ENCODE data around the gene SLX4IP. TPM values are rescaled to one million over a fixed set of nuclear protein-coding genes. Genes with fewer than 3 reads are reported as not detected.
A peak's percentile ranks its signal among the peaks of the same experiment; 100 is the strongest.

The SLX4IP gene
- total RNA-seq, 1 experiment from 2014 or later, result 11.1 TPM

DNA sequence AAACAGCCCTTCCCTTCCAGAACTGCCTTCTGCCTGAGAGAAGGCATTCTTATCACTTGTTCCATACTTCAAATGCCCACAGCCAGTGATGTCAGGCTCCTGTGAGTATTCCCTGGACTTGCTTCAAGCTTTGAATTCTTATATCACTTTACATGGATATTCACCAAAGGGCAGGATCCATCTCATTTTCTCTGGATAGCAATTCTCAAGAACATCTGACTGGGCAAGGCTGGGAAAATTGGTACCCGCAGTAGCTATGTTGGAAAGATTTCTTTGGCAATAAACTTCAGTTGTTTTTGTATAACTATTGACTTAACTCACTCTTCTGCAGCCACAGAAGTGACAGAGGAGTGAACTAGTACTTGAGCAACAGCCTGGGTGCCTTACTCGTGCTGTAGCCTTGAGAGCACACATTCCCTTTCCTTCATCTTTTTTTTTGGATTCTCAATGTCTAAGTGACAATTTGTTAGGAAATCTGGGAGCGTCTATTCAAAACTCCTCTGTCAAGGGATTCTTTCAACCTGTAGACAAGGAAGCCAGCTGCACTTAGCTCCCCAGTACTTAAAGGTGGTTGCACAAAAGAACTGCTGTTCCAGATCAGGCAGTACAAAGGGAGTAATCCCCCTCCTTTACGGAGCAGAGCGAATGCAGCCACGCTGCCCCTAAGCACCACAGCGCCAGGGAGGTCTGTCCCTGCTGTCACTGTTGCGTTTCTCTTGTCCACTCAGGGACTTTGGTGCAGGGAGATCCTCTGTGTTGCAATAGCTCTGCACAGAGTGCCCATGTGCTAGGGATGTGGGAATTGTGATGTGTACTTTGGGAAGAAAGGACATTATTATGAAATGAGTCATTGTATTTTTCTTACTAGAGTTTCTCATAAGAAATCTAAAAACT is 169.1 kb downstream of the SLX4IP start:
- no peaks in the 10 kb centered on the region for H3K9me2 ChIP-seq (ENCODE audit: insufficient read depth)
- H3K36me3 ChIP-seq (ENCODE audit: control insufficient read depth in 1 of 2, insufficient read depth in 2 of 2, low read length in 2 of 2), result no peaks in the 10 kb centered on the region; a peak in 1 of 4 replicates
- H3K27me3 ChIP-seq (ENCODE audit: insufficient read depth, low read length), result no peaks in the 10 kb centered on the region
- H3K27ac ChIP-seq (ENCODE audit: low read depth, low read length), result peak overlapping the region; percentile 39
- no peaks in the 10 kb centered on the region for H3K9me3 ChIP-seq (ENCODE audit: control insufficient read depth in 1 of 2, insufficient read depth in 1 of 2, low read depth in 1 of 2, low read length in 2 of 2)
- H4K20me1 ChIP-seq (ENCODE audit: insufficient read depth), result no peaks in the 10 kb centered on the region
- ChIA-PET CTCF (no interaction called here), POLR2A (no interaction called here), RAD21 (ENCODE audit: low non-redundant PET in 1 of 2, low total read pairs in 2 of 2, uncharacterized antibody in 2 of 2, unreplicated experiment in 2 of 2) (no interaction called here)
- peak; percentile 53; the same call in 1 of the 2 replicates for TF ChIP-seq JUND (IDR thresholded peaks at IDR 0.05)
- no peak for TF ChIP-seq CBX3 (IDR thresholded peaks at IDR 0.05; ENCODE audit: low read depth)
- TF ChIP-seq, protein P1, sequence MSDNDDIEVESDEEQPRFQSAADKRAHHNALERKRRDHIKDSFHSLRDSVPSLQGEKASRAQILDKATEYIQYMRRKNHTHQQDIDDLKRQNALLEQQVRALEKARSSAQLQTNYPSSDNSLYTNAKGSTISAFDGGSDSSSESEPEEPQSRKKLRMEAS (IDR thresholded peaks at IDR 0.05), result peak; percentile 69
- no peak for TF ChIP-seq EGR1 (IDR thresholded peaks at IDR 0.05; ENCODE audit: low read depth)
- peak; percentile 61 for TF ChIP-seq FOSL1 (IDR thresholded peaks at IDR 0.05; ENCODE audit: low read depth)
- TF ChIP-seq, protein P2, sequence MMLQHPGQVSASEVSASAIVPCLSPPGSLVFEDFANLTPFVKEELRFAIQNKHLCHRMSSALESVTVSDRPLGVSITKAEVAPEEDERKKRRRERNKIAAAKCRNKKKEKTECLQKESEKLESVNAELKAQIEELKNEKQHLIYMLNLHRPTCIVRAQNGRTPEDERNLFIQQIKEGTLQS (IDR thresholded peaks at IDR 0.05), result no peak
- TF ChIP-seq, protein P3, sequence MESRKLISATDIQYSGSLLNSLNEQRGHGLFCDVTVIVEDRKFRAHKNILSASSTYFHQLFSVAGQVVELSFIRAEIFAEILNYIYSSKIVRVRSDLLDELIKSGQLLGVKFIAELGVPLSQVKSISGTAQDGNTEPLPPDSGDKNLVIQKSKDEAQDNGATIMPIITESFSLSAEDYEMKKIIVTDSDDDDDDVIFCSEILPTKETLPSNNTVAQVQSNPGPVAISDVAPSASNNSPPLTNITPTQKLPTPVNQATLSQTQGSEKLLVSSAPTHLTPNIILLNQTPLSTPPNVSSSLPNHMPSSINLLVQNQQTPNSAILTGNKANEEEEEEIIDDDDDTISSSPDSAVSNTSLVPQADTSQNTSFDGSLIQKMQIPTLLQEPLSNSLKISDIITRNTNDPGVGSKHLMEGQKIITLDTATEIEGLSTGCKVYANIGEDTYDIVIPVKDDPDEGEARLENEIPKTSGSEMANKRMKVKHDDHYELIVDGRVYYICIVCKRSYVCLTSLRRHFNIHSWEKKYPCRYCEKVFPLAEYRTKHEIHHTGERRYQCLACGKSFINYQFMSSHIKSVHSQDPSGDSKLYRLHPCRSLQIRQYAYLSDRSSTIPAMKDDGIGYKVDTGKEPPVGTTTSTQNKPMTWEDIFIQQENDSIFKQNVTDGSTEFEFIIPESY (IDR thresholded peaks at IDR 0.05; ENCODE audit: extremely low read depth, insufficient replicate concordance, low read length), result no peak
- peak; percentile 96 for TF ChIP-seq CEBPB (IDR thresholded peaks at IDR 0.05; ENCODE audit: low read depth)
- TF ChIP-seq SP1 (IDR thresholded peaks at IDR 0.05; ENCODE audit: low read depth), result peak; percentile 56
- peak overlapping the region; percentile 54 for H3K4me2 ChIP-seq (ENCODE audit: low read length)
- intact Hi-C loops (cut with micrococcal nuclease), result no loop called here
- peaks cover 23 to 37% of the 10 kb centered on the region in 2 experiments for H3K4me1 ChIP-seq (ENCODE audit: control insufficient read depth in 1 of 2, insufficient read depth in 2 of 2, low read length in 2 of 2)
- peak; percentile 32 for DNase-seq (ENCODE audit: low read depth, low spot score)
- no peak overlapping the region for H2AFZ ChIP-seq (ENCODE audit: low read depth, low read length, poor library complexity, severe bottlenecking)
- H3K9ac ChIP-seq (ENCODE audit: low read length), result no peak overlapping the region
- peak; percentile 73 for ATAC-seq
- H3K4me3 ChIP-seq (replicated peaks in 1 of 2; ENCODE audit: low read depth in 1 of 2, low read length in 2 of 2), result no peak overlapping the region
- H3K79me2 ChIP-seq (ENCODE audit: insufficient read depth, low read length), result no peaks in the 10 kb centered on the region
- no TSS peak for BruUV-seq (replicated peaks)

Data from HCT116 (cell line).